Transverse colon (tissue), 4 donors: ENCODE data around the gene DNER. TPM values are rescaled to one million over a fixed set of nuclear protein-coding genes. Genes with fewer than 3 reads are reported as not detected.

Experiments used
- DNase-seq: peaks from one replicate; pipeline ENCODE4 v3.0.0-alpha.2; 2019
- H3K27ac ChIP-seq, 4 donors: fragments of 200-600 bp; sonication (generic); 2 replicates each; pipeline ENCODE4 v1.5.1; 2016 to 2018; ENCODE audit warnings: inconsistent platforms in 4 of 4
- H3K27me3 ChIP-seq: fragments of 200-600 bp; sonication (generic); 2 replicates; pipeline ENCODE4 v1.5.1; 2017; ENCODE audit warnings: inconsistent platforms
- H3K36me3 ChIP-seq, 4 donors: fragments of 200-600 bp; sonication (generic); 2 replicates each; pipeline ENCODE4 v1.5.1; 2017 to 2019; ENCODE audit warnings: inconsistent platforms in 4 of 4
- H3K4me1 ChIP-seq, 4 donors: fragments of 200-600 bp; sonication (generic); 2 replicates each; pipeline ENCODE4 v1.5.1; 2017 to 2020; ENCODE audit warnings: inconsistent platforms in 4 of 4
- H3K4me3 ChIP-seq, 4 donors: fragments of 200-600 bp; sonication (generic); 1 replicate in 1 of 4; 2 replicates in 3 of 4; pipeline versions ENCODE4 v1.5.1 to v1.6.1; 2017 to 2019; ENCODE audit warnings: inconsistent platforms in 4 of 4
- H3K9me3 ChIP-seq, 2 donors: fragments of 200-600 bp; sonication (generic); 2 replicates each; pipeline ENCODE4 v1.5.1; 2017 to 2019; ENCODE audit warnings: inconsistent platforms in 2 of 2
- EP300 ChIP-seq: sonication (generic); formaldehyde crosslinking; IDR thresholded peaks from one replicate; pipeline ENCODE4 v1.6.1; 2017; ENCODE audit warnings: antibody characterized with exemption, low read depth
- POLR2A ChIP-seq: fragments of 450-650 bp; IDR thresholded peaks from one replicate; pipeline ENCODE4 v1.6.1; 2016; ENCODE audit warnings: antibody characterized with exemption, mild to moderate bottlenecking, moderate library complexity
- POLR2AphosphoS5 ChIP-seq, 3 donors: sonication (generic); formaldehyde crosslinking; IDR thresholded peaks; one replicate each; pipeline ENCODE4 v1.6.1; 2016; ENCODE audit warnings: antibody characterized with exemption in 3 of 3
- WGBS, 2 donors: methylation state at CpG; one replicate each; pipeline ENCODE4 v1.1.5; 2018; ENCODE audit warnings: low coverage in 1 of 2; 5-methylcytosine and 5-hydroxymethylcytosine counted together
- in situ Hi-C, 4 donors: fragments of 200-750 bp; cut with MboI; loops; one replicate each; pipeline versions ENCODE4 v1.15.0 to v1.15.1; 2017; ENCODE audit warnings: low sequenced_read_pairs in 3 of 4, low pct_ligation_motif_present in 1 of 4, low pct_unique_long_range_greater_than_20kb in 1 of 4
- intact Hi-C: fragments of 100-400 bp; cut with DNase I; formaldehyde crosslinking; loops from one replicate; pipeline ENCODE4 v1.15.1; 2023; ENCODE audit warnings: low total_unique reads
- total RNA-seq, 4 donors: library from RNA; depleted of rRNA; stranded (reverse); fragments of >200 nt; gene quantifications; one replicate each; pipeline ENCODE4 v1.1.0, GENCODE V29; 2016
- TF ChIP-seq, protein P1 (sequence below), 5 experiments: fragments of 200-600 bp in 3 of 5; fragments of 450-650 bp in 2 of 5; sonication (generic) in 3 of 5; IDR thresholded peaks; 1 replicate in 2 of 5; 2 replicates in 3 of 5; pipeline ENCODE4 v1.5.1; 2016 to 2017; ENCODE audit warnings: antibody characterized with exemption in 5 of 5, inconsistent platforms in 3 of 5, mild to moderate bottlenecking in 2 of 5, moderate library complexity in 1 of 5

DNER gene
- total RNA-seq, 4 donors from 2014 or later, result 1.9 to 4.9 (median 2.5) TPM

DNA sequence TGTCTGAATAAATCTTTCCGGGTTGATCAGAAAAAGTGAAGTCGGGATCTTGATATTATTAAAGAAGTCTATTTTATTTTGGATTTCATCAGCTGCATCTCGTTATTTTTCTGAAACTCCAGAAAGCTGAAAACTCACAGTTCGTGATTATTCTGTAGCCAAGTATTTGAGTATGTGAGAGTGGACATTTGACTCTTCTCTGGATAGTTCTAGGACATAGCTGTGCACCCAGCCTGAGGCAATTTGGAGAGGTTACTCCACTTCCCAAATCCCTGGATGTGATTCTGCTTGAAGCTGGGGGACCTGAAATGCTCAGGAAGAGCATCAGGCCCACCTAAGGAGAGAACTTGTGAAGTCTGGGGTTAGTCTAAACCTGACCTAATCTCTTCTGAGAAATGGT is 325.6 kb downstream of the DNER start:
- H3K27ac ChIP-seq, result peak overlapping the region in 1 of 4 donors; percentile 61
- TF ChIP-seq POLR2AphosphoS5 (IDR thresholded peaks at IDR 0.05) (no peak), EP300 (no peak), POLR2A (no peak)
- TF ChIP-seq, protein P1, sequence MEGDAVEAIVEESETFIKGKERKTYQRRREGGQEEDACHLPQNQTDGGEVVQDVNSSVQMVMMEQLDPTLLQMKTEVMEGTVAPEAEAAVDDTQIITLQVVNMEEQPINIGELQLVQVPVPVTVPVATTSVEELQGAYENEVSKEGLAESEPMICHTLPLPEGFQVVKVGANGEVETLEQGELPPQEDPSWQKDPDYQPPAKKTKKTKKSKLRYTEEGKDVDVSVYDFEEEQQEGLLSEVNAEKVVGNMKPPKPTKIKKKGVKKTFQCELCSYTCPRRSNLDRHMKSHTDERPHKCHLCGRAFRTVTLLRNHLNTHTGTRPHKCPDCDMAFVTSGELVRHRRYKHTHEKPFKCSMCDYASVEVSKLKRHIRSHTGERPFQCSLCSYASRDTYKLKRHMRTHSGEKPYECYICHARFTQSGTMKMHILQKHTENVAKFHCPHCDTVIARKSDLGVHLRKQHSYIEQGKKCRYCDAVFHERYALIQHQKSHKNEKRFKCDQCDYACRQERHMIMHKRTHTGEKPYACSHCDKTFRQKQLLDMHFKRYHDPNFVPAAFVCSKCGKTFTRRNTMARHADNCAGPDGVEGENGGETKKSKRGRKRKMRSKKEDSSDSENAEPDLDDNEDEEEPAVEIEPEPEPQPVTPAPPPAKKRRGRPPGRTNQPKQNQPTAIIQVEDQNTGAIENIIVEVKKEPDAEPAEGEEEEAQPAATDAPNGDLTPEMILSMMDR (IDR thresholded peaks at IDR 0.05), result no peak
- no peaks in the 10 kb centered on the region for H3K4me1 ChIP-seq
- H3K9me3 ChIP-seq, result peaks cover 0 to 4% of the 10 kb centered on the region in 2 donors
- H3K27me3 ChIP-seq, result no peaks in the 10 kb centered on the region
- 68 to 83% methylated on average over 4 of the region's 4 CpGs for WGBS, 2 donors
- DNase-seq, result no peak
- no peaks in the 10 kb centered on the region for H3K36me3 ChIP-seq
- in situ Hi-C loops, result no loop called here
- no peak overlapping the region for H3K4me3 ChIP-seq
- intact Hi-C loops, result no loop called here

DNA sequence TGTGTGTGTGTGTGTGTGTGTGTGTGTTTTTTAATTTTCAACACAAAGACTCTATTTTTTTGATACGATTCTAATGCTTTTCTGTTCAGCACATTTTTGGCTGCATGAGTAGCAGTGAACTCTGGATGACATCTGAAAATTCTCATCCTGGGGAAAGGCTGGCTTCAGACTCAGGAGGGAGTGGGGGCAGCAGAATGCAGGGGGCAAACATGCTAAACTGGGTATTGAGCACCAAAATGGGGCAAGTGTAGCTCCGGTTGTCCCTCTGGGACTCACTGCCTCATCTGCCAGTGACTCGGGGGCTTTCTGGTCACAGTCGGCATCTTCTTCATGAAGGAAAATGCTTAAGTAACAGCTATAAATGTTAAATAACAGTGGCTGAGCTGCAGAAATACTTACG is 326.5 kb downstream of the DNER start:
- H3K27ac ChIP-seq, result peak overlapping the region in 2 of 4 donors; percentile 14 to 61

DNA sequence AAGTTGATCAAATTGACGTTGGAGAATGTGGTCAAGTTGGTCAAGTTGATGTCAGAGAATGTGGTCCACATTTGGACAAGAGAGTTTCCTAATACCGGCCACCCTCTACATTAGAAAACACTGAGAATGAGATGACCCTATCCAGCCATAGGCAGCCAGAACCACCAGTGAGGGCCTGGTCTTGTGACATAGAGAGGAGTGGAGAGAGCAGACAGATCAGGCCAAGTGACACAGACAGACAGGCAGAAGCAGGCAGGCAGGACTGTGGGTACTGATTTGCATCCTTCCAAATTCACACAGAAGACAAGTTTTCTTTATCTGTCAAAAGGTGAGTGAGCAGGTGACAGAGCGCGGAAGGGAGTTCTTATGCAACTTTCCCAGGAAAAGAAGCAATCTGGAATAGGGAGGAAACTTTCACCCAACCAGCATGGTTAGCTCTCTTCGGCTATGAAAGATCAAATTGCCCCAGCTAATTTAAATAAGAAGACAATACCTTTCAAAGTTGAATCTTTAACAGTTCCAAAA is 334.2 kb downstream of the DNER start:
- 81 to 83% methylated on average over 5 of the region's 5 CpGs for WGBS, 2 donors

More for the DNA sequence above, 326.5 kb downstream of the DNER start:
- H3K9me3 ChIP-seq, result peaks cover 0 to 4% of the 10 kb centered on the region in 2 donors
- TF ChIP-seq EP300 (no peak), POLR2A (no peak), POLR2AphosphoS5 (IDR thresholded peaks at IDR 0.05) (no peak)
- TF ChIP-seq, protein P1 (IDR thresholded peaks at IDR 0.05), result no peak
- no peak overlapping the region for H3K4me3 ChIP-seq
- WGBS, 2 donors, result 63 to 90% methylated on average over 2 to 5 of the region's 5 CpGs
- H3K27me3 ChIP-seq, result no peaks in the 10 kb centered on the region
- intact Hi-C loops, result no loop called here
- in situ Hi-C loops, result no loop called here
- no peaks in the 10 kb centered on the region for H3K4me1 ChIP-seq
- no peaks in the 10 kb centered on the region for H3K36me3 ChIP-seq
- DNase-seq, result no peak

DNA sequence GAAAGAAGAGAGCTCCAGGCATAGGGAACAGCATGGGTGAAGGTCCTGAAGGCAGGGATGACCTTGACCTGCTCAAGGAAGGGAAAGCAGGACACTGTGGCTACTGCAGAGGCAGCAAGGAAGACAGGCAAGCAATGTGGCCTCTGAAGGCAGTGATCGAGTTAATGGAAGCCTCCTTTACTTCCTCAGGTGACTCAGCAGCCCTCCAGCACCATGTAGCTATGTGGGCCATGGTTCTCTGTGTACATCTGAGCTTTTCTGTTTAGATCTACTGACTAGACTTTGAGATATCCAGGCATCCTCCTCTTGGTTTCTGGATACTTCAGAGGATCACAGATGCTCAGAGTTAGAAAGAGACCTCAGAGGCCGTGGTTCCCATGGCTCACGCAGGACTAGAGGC is 336.0 kb downstream of the DNER start:
- in situ Hi-C loops (no loop called here), intact Hi-C loops (no loop called here)
- TF ChIP-seq EP300, result no peak
- no peak for TF ChIP-seq POLR2AphosphoS5 (IDR thresholded peaks at IDR 0.05)
- TF ChIP-seq POLR2A, result no peak
- TF ChIP-seq, protein P1 (IDR thresholded peaks at IDR 0.05), result no peak
- Histone ChIP-seq H3K27ac (no peak overlapping the region), H3K9me3 (no peaks in the 10 kb centered on the region), H3K27me3 (no peaks in the 10 kb centered on the region), H3K4me1 (no peaks in the 10 kb centered on the region), H3K4me3 (no peak overlapping the region), H3K36me3 (no peaks in the 10 kb centered on the region)
- WGBS, 2 donors, result 62 to 83% methylated on average over 2 to 3 of the region's 3 CpGs
- DNase-seq, result no peak

More for the DNA sequence above, 334.2 kb downstream of the DNER start:
- Histone ChIP-seq H3K27me3 (no peaks in the 10 kb centered on the region), H3K36me3 (no peaks in the 10 kb centered on the region), H3K9me3 (no peaks in the 10 kb centered on the region), H3K27ac (no peak overlapping the region), H3K4me3 (no peak overlapping the region), H3K4me1 (no peaks in the 10 kb centered on the region)
- intact Hi-C loops (no loop called here), in situ Hi-C loops (no loop called here)
- no peak for DNase-seq
- TF ChIP-seq, protein P1 (IDR thresholded peaks at IDR 0.05), result no peak
- TF ChIP-seq EP300 (no peak), POLR2A (no peak), POLR2AphosphoS5 (IDR thresholded peaks at IDR 0.05) (no peak)
